B cell (primary cell): ENCODE results near the gene RPL22.

Experiments
- CTCF ChIP-seq: fragments of 200-600 bp; IDR thresholded peaks from one replicate; pipeline ENCODE4 v1.8.0; 2022; ENCODE audit warnings: antibody characterized with exemption, mild to moderate bottlenecking
- EZH2 ChIP-seq: IDR thresholded peaks from 2 replicates; pipeline ENCODE4 v1.6.1; 2012; ENCODE audit warnings: borderline replicate concordance, low read depth, mild to moderate bottlenecking, moderate library complexity, low read length; ENCODE audit not compliant: insufficient read depth, poor library complexity, severe bottlenecking

- TF ChIP-seq CTCF = no peak
- TF ChIP-seq EZH2 = no peak
These were observed 48.3 kb upstream of the RPL22 start for GRCh38 chr1:6247651-6248050.
